Activated CD8-positive, alpha-beta memory T cell treated with anti-CD3 and anti-CD28 coated beads, Interleukin-2, amount 50 U/mL, for 24 hours (primary cell): Measurements from ENCODE around the gene TAPBPL.

ENCODE experiments used
- DNase-seq: peaks from one replicate; pipeline ENCODE4 v3.0.0-alpha.2; 2020; ENCODE audit errors: extremely low read depth

The TAPBPL gene

DNA sequence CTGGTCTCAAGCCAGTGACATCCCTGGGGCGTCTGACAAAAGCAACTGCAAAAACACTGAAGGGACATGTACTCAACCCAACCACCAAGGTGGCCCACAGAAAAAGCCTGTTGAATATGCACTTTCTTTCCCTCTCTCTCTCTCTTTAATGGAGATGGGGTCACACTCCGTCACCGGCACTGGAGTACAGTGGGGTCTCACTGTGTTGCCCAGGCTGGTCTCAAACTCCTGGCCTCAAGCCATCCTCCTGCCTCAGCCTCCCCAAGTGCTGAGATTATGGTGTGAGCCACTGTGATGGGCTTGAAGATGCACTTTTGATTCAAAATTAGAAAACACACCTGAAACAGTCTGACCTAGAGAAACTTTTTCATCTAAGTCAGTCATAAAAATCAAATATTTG, 14.3 kb upstream of the TAPBPL start:
- no peak for DNase-seq

DNA sequence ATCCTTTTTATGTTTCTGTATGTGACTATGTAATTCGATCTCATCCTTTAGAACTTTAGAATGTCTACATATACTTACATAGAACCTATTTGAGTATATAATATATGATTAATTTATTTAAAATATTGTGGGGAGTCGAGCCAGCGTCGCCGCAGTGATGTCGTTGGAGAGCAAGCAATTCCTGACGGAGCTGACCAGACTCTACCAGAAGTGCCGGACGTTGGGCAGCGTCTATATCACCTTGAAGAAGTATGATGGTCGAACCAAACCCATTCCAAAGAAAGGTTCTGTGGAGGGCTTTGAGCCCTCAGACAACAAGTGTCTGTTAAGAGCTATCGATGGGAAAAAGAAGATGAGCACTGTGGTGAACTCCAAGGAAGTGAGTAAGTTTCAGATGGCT, 13.5 kb upstream of the TAPBPL start:
- no peak for DNase-seq

DNA sequence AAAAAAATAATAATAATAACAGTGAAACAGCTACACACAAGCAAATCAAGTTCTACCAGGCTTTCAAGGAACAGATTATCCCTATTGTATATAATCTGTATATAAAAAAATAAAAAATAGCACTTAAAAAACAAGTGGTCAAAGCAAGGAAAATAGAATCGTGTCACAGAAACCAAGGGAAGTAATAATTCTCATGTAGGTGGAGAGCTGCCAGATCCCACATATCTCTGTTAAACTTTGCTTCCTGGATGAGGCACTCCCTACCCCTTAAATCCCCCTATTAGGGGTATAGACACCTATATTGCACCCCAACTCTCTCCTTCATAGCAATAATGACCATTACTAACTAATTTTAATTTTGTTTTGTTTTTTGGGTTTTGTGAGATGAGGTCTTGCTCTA, 11.5 kb upstream of the TAPBPL start:
- DNase-seq: no peak

DNA sequence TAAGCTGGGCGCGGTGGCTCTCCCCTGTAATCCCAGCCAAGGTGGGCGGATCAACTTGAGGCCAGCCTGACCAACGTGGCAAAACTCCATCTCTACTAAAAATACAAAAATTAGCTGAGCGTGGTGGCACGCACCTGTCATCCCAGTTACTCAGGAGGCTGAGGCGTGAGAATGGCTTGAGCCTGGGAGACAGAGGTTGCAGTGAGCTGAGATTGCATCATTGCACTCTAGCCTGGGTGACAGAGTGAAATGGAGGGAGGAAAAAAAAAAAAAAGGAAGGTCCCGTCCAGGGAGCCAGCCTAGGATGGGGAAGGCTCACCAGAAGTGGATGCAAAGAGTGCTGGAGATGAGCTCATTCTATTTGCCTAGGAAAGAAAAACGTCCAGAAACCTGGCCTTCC, 9.0 kb upstream of the TAPBPL start:
- no peak for DNase-seq

DNA sequence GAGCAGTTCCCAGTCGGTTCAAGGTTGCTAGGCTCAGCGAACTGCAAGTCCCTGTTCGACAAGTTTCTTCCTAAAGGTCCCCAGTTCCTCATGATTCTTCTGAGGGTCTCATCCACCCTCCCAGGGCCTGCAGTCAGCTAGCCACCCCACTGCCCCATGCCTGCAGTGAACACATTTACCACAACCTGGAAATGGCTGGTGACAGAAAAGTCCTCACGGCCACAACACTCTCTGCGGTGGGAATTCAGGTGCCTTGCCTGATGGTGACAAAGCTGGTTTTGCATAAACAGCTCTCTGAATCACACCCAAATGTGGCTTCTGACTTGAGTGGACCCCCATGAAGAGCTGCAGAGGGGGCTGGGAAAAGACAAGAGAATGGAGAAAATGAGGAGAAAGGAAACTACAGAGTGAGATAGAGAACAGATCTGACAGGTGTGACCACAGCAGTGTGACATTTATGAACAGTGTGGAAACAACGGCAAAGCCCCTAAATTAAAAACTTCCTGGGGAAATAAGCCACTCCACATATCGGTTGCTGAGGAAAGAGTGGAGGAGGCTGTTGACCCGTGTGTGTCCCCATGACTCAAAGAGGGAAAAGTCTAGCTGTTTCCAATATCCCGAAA, 8.4 kb upstream of the TAPBPL start:
- no peak for DNase-seq

DNA sequence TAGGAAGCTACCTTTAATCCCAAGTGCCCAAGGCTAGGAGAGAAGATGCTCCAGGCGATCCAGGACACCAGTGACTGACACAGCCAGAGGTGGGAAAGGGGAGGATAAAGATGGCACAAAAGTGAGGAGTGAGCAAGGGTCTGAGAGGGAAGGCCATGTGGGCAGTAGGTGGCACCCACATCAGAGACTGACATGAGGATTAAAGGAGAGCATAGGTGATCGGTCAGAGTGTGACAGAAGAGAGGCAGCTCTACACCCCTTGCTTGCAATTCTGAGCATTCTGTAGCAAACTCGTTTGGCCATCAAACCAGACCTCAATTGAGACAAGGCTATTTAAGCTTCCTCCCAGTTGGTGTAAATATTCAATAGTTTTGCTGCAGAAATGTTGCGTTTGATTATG, 7.8 kb upstream of the TAPBPL start:
- DNase-seq: no peak

DNA sequence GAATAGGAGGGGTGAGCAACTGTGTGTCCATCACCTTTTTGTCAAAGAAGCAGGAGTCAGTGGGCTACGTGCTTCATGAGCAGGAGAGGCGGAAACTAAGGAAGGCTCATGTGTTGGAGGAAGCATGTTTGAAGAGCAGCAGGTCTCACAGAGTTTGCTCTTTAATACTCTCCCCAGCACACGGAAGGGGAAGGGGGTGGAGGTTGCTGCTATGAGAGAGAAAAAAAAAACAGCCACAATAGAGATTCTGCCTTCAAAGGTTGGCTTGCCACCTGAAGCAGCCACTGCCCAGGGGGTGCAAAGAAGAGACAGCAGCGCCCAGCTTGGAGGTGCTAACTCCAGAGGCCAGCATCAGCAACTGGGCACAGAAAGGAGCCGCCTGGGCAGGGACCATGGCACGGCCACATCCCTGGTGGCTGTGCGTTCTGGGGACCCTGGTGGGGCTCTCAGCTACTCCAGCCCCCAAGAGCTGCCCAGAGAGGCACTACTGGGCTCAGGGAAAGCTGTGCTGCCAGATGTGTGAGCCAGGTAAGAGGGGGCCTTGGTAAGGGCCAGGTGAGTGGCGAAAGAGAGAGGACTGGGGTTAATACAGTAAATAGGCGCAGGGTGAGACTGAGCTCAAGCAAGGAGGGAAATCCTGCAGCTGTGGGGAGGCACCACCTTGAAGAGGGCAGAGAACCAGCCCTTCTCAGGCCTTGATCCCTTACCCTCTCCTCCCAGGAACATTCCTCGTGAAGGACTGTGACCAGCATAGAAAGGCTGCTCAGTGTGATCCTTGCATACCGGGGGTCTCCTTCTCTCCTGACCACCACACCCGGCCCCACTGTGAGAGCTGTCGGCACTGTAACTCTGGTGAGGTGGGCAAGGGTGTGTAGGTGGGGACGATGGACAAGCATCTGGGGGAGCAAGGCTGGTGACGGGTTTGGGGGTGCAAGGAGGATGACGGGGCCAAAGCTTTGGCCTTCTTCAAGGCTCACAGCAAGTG, 6.8 kb upstream of the TAPBPL start, which contains the start of gene CD27:
Gene CD27 (plus strand): TSS at position 252 of the 985 bp plus-strand sequence. CDS start 141 bp downstream, at position 393.
- no peak for DNase-seq

DNA sequence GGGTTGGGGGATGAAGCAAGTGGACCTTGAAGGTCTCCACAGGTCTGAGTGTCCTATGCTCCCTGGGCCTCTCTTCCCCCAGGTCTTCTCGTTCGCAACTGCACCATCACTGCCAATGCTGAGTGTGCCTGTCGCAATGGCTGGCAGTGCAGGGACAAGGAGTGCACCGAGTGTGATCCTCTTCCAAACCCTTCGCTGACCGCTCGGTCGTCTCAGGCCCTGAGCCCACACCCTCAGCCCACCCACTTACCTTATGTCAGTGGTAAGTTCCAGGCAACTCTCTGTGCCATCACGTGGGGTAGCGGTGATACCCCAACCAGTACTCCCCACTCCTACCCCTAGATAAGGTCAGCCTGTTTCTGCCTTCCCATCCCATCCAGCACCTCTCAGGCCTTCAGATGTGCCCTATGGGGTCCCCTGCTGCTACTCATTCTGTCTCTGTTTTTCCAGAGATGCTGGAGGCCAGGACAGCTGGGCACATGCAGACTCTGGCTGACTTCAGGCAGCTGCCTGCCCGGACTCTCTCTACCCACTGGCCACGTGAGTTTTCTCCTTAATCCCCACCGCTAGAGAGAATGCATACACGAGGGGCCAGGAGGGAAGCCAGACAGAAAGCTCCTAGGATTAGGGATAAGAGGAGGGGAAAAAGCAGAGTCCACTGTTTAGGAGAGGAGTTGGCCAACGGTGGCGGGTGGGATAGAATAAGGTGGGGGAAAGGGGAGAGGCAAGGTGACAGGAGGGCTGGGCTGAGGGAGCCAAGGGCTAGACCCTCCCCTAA, 1.6 kb upstream of the TAPBPL start:
- DNase-seq: no peak

DNA sequence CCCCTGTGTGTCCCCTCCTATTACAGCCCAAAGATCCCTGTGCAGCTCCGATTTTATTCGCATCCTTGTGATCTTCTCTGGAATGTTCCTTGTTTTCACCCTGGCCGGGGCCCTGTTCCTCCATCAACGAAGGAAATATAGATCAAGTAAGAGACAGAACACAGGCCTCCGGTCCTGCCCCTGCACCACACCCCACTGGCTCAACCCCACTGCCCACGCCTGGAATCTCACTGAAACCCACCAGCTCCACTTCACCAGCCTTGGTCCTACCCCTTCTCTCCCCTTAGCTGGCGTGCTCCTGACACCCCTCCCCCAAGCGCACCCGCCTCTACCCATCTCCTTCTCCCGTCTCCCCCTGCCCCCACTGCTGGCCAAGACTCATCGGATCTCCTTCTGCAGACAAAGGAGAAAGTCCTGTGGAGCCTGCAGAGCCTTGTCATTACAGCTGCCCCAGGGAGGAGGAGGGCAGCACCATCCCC, 934 bp upstream of the TAPBPL start:
- no peak for DNase-seq

DNA sequence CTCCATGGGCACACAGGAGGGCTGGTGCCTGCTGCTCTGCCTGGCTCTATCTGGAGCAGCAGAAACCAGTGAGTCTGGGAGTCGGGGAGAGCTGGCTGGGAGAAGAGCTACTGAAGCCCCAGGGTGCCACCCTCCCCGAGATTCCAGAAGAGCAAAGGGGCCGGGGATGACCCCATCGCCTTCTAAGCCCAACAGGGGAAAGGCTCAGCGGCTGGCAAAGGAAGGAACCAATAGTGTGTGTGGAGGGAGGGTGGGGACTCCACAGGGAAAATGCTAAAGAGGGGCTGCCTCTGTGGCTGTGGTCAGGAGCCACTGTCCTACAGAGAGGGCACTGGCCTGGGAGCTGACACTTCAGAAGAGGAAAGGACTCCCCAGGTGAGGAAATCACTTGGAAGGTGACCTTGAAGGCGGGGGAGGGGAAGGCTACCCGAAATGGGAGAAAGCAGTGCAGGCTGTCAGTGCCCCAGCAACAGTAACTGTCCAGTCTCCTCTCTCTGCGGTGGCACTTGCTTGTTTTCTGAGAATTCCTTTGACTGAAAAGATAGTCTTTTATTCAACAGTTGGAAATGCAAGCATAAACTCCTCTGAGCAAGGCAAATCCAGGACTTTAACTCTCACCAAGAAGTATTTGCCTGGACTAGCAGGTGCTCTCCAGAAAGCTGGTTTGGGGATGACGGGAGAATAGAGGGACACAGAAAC, 552 bp downstream of the TAPBPL start:
- DNase-seq: no peak

DNA sequence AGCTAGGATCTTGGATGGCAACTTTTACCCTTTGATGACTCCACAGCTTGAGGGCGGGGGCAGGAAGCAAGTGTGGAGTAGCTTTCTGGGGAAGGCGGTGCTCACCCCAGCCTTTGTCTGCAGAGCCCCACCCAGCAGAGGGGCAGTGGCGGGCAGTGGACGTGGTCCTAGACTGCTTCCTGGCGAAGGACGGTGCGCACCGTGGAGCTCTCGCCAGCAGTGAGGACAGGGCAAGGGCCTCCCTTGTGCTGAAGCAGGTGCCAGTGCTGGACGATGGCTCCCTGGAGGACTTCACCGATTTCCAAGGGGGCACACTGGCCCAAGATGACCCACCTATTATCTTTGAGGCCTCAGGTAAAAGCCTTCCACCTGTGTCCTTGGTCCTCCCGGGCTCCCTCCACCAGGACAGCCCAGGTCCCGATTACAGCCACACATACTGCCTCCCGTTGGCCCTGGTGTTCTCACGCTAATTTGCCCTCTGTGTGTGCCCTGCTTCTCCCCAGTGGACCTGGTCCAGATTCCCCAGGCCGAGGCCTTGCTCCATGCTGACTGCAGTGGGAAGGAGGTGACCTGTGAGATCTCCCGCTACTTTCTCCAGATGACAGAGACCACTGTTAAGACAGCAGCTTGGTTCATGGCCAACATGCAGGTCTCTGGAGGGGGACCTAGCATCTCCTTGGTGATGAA, 1.2 kb downstream of the TAPBPL start:
- DNase-seq: no peak

DNA sequence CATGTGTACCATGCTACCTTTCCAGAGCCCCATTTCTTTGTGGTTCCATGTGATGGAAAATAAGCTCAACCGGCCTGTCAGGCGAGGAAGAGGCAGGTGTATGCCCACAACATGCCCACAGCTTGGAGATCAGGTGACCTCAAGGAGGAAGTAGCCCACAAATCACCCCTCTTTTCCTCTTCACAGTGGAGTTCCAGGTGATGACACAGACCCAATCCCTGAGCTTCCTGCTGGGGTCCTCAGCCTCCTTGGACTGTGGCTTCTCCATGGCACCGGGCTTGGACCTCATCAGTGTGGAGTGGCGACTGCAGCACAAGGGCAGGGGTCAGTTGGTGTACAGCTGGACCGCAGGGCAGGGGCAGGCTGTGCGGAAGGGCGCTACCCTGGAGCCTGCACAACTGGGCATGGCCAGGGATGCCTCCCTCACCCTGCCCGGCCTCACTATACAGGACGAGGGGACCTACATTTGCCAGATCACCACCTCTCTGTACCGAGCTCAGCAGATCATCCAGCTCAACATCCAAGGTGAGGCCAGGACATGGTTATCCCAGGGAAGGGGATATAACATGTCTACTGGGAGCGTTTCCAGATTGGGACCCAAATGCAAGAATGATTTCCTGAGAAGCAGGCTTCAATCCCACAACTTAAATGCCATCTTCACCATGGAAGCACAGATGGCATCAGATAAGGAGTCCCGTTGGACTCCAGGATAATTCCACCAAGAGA, 5.5 kb downstream of the TAPBPL start:
- no peak for DNase-seq

DNA sequence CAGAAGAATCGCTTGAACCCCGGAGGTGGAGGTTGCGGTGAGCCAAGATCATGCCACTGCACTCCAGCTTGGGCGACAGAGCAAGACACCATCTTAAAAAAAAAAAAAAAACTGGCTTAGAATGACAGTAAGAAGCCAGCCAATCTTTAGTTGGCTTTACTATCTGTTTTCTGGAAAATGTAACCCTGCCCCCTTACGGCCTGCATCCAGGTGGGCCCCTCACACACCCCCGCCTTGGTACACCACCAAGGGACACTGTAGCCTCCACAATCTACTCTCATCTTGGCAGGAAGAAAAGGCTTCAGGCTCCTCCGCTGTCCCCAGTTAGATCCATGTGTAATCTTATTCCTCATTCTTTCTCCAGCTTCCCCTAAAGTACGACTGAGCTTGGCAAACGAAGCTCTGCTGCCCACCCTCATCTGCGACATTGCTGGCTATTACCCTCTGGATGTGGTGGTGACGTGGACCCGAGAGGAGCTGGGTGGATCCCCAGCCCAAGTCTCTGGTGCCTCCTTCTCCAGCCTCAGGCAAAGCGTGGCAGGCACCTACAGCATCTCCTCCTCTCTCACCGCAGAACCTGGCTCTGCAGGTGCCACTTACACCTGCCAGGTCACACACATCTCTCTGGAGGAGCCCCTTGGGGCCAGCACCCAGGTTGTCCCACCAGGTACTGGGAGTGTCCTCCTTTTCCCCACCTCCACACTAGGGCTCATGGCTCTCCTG, 6.6 kb downstream of the TAPBPL start:
- no peak for DNase-seq

DNA sequence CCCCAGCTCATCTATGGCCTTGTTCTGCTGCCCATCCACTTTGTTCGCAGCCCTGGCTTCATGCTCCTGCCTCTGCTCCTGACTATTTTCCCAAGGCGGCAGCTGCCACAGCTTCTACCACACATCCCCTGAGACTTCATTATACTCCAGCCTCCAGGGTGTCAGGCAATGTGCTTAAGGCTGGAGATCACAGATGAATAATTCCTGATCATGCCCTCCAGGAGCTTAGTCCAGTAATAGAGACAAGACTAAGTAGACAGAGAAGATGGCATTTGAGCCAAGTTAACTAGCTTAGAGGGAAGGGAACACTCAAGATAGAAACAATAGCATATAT, 7.1 kb downstream of the TAPBPL start:
- no peak for DNase-seq

DNA sequence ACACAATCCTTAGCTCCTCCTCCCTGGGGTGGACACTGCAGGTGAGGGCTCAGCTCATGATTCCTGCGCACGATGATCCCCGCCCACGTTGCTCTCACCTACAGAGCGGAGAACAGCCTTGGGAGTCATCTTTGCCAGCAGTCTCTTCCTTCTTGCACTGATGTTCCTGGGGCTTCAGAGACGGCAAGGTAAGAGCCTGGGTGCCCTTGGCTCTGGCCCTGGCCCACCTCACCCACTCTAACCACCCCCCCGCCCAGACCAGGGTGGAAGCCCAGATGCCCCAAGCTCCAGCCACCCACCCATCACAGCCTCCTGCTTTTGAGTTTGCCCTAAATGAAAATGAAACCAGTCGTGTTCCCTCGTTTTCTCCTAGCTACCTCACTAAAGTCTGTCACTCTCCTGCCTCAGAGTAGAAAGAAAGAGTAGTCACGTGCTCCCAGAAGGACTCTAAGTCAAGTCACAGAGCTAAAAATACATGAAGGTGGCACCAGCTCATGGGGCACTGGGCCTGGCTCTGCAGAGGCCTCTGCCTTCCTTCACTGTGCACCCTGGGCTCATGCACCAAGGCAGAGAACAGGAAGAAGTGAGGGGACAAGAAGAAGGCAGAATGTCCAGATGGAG, 9.0 kb downstream of the TAPBPL start:
- no peak for DNase-seq

DNA sequence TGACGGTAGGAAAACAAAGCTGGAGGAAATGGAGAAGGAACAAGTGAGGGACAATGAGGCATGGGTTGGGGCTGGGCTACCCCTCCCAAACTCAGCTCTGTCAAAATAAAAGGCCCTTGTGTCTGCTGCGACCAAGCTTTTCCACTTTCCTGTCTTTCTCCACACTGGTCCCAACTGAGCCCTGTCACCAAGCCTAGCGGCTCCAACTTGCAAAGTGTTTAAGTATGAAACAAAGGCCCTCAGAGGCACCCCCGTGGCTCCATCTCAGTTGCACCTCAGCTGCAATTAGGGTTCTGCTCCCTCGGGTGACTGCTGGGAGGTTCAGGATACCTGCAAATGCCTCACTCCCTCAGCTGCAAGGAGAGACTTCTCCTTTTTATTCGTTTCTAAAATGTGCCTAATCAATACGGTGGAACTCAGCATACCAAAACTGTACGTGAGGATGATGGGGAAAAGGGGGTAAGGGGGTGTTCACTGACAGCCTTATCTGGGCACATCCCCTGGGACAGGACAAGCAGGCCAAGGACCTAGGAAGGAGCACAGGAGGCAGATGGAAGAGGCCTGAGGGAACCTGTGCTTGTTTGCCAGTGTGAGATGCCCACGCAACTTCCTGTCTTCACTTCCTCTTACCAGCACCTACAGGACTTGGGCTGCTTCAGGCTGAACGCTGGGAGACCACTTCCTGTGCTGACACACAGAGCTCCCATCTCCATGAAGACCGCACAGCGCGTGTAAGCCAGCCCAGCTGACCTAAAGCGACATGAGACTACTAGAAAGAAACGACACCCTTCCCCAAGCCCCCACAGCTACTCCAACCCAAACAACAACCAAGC, 9.8 kb downstream of the TAPBPL start:
- peak; percentile 72 for DNase-seq

DNA sequence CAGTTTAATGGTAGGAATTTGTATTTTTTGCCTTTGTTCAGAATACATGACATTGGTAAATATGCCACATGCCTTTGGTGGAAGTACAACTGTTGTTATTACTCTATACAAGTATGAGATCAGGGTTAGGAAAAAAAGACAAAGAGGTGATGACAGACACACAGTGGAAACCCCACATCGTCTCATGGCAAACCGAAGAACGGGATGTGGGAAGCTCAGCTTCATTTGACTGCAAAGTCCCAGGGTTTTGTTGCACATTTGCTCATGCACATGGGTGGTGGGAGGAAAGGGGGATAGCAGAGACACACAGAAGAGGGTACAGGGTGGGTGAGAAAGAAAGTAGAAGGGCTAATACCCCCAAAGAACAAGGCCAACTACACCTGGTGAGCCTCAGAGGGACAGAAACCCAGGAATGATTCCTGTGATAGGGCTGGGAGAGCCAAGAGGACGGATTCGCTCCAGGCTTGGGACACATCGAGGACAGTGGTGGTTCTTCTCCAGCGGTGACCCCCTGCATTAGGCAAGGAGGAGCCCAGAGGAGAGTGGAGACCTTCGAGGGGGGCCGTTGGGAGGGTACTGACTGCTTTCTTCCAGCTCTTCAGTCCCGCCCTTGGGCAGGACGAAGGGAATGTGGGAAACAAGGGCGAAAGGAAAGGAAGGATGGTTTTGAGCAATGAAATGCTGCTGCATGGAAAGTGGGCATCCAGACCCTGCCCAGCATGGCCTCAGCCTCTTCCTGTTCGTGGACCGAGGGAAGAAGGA, 10.6 kb downstream of the TAPBPL start:
- no peak for DNase-seq

DNA sequence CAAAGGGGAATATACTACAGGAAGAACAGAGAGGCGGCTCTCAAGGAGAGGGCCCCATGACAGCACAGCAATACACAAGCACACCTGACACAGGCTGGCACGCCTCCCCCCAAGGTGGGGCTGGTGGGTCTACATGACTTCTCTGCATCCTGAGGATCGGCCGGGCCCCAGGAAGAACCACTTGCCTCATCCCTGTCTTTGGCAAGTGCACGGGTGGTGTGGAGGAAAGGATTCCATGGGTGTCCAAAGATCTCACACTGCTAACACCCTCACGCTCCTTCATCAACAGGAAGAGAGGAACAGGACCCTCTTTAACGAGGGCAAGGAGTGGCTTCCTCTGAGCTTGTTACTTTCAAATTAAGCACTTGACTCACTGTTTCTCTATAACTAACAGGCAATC, 11.4 kb downstream of the TAPBPL start:
- no peak for DNase-seq
